Measurements from ENCODE around the gene UGGT1. TPM values are rescaled to one million over a fixed set of nuclear protein-coding genes. Genes with fewer than 3 reads are reported as not detected.

UGGT1 gene
- total RNA-seq, 1 donor from 2014 or later = 49.6 TPM

- intact Hi-C loops (cut with DNase I) = no loop called here
- no peak for ATAC-seq
- H3K4me3 ChIP-seq = no peak overlapping the region
- DNase-seq = no peak
- no peaks in the 10 kb centered on the region for H3K9me3 ChIP-seq
- no peak overlapping the region for H3K27ac ChIP-seq
- TF ChIP-seq CTCF (IDR thresholded peaks at IDR 0.05) = no peak
- no peaks in the 10 kb centered on the region for H3K4me1 ChIP-seq
- peaks cover 95% of the 10 kb centered on the region for H3K36me3 ChIP-seq
- no peaks in the 10 kb centered on the region for H3K27me3 ChIP-seq (ENCODE audit: low read depth)
Measured at GRCh38 chr2:128145651-128146050, 54.7 kb downstream of the UGGT1 start.

GRCh38 chr2:128153786-128154185 is 62.8 kb downstream of the UGGT1 start:
- H3K36me3 ChIP-seq = peaks cover 100% of the 10 kb centered on the region
- no peak for TF ChIP-seq CTCF (IDR thresholded peaks at IDR 0.05)
- no peak overlapping the region for H3K27ac ChIP-seq
- H3K9me3 ChIP-seq = no peaks in the 10 kb centered on the region
- H3K4me3 ChIP-seq = no peak overlapping the region
- intact Hi-C loops (cut with DNase I) = no loop called here
- DNase-seq (no peak), ATAC-seq (no peak)
- H3K27me3 ChIP-seq (ENCODE audit: low read depth) = no peaks in the 10 kb centered on the region
- no peaks in the 10 kb centered on the region for H3K4me1 ChIP-seq

GRCh38 chr2:128154225-128154624 is 63.2 kb downstream of the UGGT1 start:
- DNase-seq (no peak), ATAC-seq (no peak)
- Histone ChIP-seq H3K36me3 (peaks cover 97% of the 10 kb centered on the region), H3K9me3 (no peaks in the 10 kb centered on the region), H3K27ac (no peak overlapping the region), H3K27me3 (ENCODE audit: low read depth) (no peaks in the 10 kb centered on the region), H3K4me1 (no peaks in the 10 kb centered on the region), H3K4me3 (no peak overlapping the region)
- TF ChIP-seq CTCF (IDR thresholded peaks at IDR 0.05) = no peak
- intact Hi-C loops (cut with DNase I) = no loop called here

GRCh38 chr2:128155970-128156369 is 65.0 kb downstream of the UGGT1 start:
- Histone ChIP-seq H3K4me3 (no peak overlapping the region), H3K27ac (no peak overlapping the region), H3K27me3 (ENCODE audit: low read depth) (no peaks in the 10 kb centered on the region), H3K36me3 (peaks cover 96% of the 10 kb centered on the region), H3K9me3 (no peaks in the 10 kb centered on the region), H3K4me1 (no peaks in the 10 kb centered on the region)
- ATAC-seq (no peak), DNase-seq (no peak)
- intact Hi-C loops (cut with DNase I) = no loop called here
- no peak for TF ChIP-seq CTCF (IDR thresholded peaks at IDR 0.05)

- Histone ChIP-seq H3K4me1 (no peaks in the 10 kb centered on the region), H3K27ac (no peak overlapping the region), H3K4me3 (no peak overlapping the region), H3K27me3 (ENCODE audit: low read depth) (no peaks in the 10 kb centered on the region), H3K36me3 (peaks cover 92% of the 10 kb centered on the region), H3K9me3 (no peaks in the 10 kb centered on the region)
- ATAC-seq = no peak
- intact Hi-C loops (cut with DNase I) = no loop called here
- TF ChIP-seq CTCF (IDR thresholded peaks at IDR 0.05) = no peak
- no peak for DNase-seq
Measured at GRCh38 chr2:128156812-128157211, 65.8 kb downstream of the UGGT1 start.

GRCh38 chr2:128157644-128158043 is 66.6 kb downstream of the UGGT1 start:
- ATAC-seq (no peak), DNase-seq (no peak)
- Histone ChIP-seq H3K9me3 (no peaks in the 10 kb centered on the region), H3K4me1 (peaks cover 4% of the 10 kb centered on the region), H3K36me3 (peaks cover 92% of the 10 kb centered on the region), H3K27me3 (ENCODE audit: low read depth) (no peaks in the 10 kb centered on the region), H3K4me3 (no peak overlapping the region), H3K27ac (no peak overlapping the region)
- TF ChIP-seq CTCF (IDR thresholded peaks at IDR 0.05) = no peak
- intact Hi-C loops (cut with DNase I) = no loop called here
